Measurements from ENCODE around the gene CNTNAP2.

CNTNAP2 gene

DNA sequence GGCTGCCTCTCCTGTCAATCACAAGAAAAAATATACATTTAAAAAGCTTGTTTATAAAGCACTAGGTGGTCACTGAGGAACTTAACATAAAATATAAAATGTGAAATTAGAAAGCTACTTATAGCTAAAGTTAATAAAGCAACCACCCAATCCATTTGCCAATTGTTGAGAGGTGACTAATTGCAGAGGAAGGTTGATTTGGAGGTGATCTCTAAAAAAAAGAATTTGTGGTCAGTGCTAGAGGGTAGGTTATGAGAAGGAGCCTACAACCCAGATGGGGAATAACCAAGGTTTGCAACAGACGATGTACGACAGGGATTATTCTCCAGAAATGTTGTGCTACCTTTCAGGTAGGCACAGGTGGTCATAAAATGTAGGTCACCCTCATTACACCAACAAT lies 2029.7 kb downstream of the CNTNAP2 start:
- DNase-seq: no peak

DNA sequence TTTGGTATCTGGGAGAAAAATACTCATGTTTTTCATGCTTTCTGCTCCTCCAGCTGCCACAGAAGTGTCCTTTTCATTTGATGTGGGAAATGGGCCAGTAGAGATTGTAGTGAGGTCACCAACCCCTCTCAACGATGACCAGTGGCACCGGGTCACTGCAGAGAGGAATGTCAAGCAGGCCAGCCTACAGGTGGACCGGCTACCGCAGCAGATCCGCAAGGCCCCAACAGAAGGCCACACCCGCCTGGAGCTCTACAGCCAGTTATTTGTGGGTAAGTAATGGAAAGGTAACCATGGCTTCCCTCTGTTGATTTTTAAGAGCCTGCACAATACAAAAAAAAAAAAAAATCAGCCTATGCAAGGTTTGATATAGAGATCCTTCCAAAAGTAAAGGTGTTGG lies 2030.8 kb downstream of the CNTNAP2 start:
- DNase-seq: no peak

DNA sequence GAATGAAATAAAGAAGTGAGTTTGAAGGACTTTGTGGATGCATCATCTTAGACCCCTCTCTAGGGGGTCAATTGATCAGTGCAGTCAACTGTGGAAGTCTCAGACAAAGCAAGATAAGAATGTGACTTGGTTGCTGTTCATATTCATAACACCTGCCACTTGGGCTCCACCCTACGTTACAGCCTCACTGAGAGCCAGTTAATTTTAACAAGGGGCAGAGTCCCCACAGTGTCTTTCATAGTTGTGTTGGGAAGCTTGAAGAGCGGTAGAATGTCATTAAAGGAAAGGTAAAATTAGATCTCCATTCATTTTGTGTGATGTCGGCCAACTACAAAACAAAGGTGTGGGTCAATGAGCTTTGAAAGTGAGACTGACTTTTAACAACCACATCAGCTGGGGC lies 2031.9 kb downstream of the CNTNAP2 start:
- no peak for DNase-seq

DNA sequence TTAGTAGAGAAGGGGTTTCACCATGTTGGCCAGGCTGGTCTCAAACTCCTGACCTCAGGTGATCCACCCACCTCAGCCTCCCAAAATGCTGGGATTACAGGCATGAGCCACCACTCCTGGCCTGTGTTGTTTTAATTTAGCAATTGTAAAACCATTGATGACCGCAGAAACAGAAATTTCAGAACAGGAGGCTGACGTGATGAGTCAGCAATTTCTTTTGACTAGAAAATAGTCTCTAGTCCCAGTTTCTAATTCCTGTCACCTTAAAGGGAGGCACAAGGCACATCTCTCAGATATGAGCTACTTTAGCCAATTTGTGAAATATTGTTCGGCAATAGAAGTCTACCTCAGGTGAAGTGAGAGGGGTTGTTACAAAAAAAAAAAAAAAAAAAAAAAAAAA lies 2033.1 kb downstream of the CNTNAP2 start:
- no peak for DNase-seq

DNA sequence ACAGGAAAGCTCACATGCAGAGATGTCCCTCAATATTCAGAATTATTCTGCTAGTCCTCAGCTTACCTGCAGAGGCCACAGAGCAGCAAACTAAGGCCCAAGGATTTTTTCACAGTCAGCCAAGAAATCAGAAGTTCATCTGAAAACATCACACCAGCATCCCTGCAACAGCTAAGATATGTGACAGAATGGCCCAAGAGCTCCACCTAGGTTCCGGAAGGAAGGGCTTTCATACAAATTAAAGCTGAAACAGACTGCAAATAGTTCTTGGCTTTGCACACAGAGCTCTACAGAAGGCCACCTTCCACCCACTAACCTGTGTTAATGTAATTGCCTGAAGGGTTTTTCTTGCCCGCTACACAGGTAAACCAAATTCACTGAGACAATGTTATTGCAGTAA lies 2035.2 kb downstream of the CNTNAP2 start:
- no peak for DNase-seq

DNA sequence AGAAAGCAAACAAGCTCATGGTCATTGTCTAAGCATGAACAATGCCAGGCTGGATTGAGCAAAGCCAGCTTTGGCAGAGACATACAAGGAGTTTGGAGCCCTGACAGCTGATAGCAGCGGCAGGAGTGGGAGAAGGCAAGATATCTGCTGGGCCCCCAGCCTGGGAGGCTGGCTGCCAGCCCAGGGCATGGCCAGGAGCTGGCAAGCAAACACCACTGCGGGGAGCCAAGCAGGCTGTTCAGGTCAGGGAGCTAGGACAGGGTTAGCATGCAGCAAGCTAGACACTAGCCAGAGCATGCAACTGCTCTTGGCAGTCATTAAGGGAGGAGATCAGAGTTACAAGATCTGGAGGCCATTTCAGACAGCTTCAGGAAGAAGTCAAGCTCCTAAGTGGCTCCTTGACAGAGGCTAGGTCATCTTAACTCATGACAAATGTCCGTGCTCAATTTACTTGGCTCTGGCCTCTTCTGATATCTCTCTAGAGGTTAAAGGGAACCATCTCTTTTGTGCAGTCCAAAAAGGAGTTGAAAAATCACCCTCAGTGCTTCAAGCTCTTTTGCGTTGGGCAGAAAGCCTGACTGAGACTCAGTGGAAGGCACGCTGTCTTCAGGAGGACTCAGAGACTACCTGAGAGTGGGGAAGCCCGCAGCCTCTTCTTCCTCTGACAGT lies 2037.1 kb downstream of the CNTNAP2 start:
- no peak for DNase-seq

DNA sequence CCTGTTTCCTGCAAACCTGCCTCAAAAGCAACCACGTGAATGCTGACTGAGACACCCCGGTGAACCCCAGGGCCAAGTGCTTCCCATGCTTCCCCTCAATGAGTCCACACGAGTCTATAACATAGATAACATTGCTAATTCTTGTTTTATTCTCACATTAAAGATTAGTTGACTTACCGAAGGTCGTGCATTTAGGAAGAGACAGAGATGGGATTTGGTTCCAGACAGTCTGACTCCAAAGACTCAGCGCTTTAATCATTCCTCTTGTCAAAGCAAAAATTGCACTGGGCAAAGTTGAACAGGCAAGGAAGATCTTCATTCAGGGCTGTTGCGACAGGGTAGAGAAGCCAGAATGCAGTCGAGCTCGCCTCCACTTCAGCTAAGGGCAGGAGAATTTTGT lies 2038.4 kb downstream of the CNTNAP2 start:
- no peak for DNase-seq

DNA sequence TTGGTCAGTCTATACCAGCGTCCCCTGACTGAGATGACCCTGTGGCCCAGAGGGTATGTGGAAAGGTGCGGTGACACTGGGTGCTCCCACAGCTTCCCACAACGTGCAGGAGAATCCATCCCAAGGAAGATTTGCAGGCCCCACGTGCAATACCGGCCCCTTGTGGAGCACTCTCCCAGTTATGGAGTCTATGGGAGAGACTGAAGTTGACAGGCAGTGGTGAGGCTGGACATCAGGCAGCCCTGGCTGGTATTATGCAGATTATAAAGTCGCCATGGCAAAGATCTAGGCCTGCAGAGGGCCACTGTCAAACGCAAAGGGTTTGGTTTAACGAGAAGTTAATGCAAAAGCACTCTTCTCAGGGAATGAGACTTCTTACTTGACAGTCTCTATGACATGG lies 2039.2 kb downstream of the CNTNAP2 start:
- DNase-seq: no peak

DNA sequence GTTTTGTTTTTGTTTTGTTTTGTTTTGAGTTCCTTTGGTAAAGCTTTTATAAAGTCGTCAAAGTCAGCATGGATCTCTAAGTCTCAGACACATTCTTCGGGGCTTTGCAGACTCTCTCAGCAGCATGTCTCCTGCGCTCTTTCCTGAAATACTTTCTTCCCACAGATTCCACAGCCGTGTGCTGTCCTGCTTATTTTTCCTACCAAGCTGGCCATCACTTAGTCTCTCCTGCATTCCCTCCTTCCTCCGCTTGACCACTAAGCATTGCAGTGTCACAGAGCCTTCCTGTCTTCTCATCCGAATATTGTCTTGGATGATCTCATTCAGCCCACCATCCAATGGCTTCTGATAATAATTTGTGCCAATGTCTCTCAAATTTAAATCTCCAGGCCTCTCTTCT lies 2039.6 kb downstream of the CNTNAP2 start:
- no peak for DNase-seq

DNA sequence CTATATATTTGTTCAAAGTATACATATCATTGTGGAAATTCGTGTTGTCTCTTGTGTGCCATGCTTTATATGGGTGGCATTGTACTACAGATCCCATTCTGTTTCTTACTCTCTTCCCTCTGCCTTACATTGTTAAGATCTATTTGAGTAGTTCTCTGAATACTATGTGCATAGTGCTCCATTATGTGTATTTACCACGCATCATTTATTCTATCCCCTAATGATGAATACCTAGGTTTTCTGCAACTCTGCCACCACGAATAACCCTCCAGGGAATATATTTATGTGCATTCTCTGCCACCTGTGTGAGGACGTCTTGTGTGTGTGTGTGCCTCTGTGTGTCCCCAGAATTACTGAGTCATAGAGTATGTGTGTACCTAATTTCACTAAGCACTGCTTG lies 2042.7 kb downstream of the CNTNAP2 start:
- no peak for DNase-seq

DNA sequence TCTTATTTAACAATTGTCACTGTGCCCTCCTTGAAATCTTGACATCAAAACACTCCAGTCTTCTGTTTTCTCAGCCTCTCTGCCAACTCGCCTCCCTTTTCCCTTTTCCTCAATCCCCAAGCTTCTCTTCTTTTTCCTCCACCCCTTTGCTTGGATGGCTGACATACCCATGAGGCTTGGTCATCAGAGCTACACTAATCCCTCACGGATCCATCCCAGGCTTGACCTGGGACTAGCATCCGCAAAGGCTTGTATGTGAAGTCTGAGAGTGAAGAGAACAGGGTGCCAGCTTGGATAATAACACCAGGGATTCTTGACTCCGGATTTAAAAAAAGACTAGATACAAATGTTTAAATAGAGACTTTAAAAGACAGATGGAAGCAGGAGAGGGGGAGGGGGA lies 2045.2 kb downstream of the CNTNAP2 start:
- DNase-seq: no peak

DNA sequence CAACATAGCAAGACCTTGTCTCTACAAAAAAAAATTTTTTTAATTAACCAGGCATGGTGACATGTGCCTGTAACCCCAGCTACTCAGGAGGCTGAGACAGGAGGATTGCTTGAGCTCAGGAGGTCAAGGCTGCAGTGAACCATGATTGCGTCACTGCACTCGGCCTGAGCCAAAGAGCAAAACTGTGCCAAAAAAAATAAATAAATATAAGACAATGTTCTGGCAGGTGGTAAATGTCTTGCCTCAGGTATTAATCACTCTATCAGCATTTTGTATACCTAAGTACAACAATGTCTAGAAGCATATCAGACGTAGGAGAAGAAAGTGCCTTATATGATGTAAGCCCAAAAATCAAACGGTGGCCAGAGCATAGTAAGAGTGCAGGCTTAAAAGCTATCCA lies 2046.2 kb downstream of the CNTNAP2 start:
- DNase-seq: no peak

DNA sequence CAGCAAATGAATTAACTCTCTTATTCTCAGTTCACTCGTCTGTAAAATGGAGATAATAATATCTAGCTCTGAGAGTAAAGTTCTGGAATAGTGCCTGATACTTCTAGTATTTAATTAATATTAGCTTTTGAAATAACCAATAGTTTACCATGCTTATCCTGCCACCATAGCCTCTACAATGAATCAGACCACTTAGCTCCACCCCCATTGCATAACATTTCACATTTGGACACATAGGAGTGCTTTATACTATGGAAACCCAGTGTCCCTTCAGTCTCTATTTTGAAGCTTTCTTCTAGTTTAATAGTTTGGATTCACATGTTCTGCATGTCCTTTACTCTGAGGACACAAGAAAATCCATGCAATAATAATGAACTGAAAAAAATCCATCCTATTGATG lies 2046.6 kb downstream of the CNTNAP2 start:
- no peak for DNase-seq

DNA sequence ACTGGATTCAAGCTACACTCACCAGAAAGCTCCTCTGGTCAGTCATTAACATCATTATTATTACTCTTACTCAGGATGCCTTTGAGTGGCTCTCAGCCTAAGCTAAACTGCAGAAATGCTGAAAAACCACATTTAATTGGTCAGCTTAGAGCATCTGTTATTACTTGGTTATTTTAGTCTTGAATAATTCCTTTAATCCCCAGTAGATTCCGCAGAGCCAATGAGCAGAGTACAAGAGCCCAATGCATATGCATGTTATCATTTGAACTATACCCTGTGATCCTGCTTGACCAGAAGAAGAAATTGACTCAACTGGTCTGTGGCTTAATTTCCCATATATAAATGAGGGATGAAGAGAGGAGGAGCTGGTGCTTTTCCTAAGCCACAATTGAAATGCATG lies 2056.3 kb downstream of the CNTNAP2 start:
- DNase-seq: no peak

DNA sequence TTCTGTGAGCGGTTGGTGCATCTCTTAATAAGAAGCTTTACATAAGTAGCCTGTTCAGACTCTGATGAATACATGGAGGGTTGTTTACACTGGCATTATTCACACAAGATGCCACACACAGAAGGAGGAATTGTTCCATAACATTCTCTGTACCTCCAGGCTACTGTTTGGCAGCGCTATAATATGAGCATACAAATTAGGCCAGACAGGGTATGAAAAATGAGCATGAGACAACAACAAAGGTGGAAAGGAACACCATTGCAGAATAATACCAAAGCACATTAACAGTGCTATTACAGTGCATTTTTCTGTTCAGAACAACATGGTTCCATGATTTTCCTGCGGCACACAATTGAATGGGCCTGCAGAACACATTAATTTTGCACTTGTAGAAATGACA lies 2056.8 kb downstream of the CNTNAP2 start:
- no peak for DNase-seq

DNA sequence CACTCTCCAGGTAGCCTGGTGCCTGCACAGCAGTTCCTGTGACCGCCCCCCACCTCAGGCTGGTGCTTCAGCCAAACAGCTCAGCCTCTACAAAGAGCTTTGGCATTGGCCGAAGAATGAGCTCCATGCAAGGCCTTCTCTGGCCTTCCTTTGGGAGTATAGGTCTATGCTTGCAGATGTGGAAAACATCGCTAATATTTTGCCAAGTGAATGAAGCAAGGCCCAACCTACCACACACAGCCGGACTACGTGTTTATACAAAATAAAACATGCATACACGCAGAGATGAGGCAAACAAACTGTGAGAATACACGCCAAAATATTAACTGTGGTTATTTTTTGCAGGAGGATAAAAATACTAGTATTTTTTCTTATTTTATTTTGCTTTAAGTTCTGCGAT lies 2057.8 kb downstream of the CNTNAP2 start:
- DNase-seq: no peak

DNA sequence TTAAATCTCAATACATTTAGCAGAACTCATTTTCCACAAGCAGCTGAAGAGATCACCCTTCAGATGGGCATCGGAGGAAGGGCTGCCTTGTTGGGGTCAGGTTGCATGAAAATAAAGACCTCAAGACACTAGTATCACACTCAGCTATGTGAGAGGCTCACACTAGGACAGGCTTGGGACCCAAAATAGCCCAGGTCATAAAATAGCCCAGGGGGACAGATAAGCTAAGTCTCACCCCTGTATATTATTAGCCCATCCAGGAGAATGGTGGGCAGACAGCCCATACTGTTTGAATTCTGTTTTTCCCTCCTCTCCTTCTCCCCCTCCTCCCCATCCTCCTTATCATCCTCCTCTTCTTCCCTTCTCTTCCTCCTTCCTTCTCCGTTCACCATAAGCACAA lies 2058.9 kb downstream of the CNTNAP2 start:
- DNase-seq: no peak

DNA sequence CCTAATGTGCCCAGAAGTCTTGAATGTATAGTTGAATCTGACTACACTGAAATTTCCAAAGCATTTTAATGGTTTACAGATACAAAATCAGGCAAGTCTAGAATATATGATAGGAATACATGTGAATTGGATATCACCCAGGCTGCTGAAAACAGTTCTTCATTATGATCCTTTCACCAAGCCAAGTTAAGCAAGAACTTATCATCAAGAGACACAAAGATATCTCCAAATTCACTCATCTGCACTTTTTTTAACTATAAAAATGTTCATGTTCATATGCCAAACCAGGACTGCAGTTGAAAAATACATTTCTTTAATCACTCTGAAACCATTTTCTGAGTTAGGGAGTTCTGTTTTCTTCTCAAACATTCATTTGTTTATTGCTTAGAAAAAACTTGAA lies 2061.4 kb downstream of the CNTNAP2 start:
- no peak for DNase-seq

DNA sequence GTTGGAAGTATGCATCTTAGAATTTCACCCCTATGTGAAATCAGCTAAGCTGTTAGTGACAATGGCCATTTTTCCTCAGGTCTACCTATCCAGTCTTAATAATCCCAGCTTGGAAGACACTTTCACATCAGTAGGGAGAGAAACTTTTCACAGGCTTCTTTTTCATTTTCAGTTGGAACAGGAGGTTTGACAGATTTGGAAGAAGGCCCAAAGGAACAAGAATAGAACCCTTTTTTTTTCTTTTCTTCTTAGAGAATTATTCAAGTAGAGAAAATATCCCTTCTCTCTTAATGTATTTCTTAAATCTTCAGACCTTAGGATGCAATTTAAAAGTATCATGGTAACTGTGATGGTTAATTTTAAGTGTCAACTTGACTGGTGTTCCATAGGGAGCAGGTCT lies 2063.5 kb downstream of the CNTNAP2 start:
- DNase-seq: no peak

DNA sequence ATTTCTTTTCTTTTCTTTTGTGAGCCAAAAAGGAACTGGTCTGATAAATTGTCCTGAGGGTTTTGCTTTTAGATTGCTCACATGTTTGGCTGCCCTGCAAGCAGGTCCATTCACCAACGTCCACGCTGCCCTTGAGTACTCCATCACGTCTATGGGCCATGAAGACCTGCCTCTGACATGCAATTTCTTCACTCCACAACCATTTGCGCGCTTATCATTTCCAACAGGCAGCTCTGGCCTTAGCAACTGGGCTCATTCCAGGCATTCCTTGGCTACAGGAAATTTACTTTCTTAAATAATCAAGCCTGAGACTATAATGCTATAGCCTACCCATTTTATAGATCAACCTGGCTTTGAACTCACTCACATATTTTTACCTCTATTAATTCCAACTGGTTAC lies 2065.7 kb downstream of the CNTNAP2 start:
- no peak for DNase-seq

DNA sequence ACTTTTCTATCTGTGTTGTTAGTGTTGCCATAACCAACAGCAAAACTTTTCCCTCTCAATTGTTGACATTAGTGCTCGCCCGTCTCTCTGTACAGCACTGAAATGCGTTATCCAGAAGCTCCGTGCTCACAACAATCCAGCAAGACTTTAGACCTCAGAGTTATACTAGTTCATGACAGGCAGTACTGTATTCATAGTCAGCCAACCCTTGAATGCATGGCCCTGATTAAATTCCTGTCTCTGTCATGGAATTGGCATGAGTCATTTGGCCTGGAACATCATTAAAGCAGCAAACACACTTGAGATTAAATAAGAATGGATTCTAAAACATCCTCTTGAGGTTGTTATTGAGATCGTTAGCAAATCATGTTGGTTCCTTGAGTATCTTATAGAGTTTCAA lies 2068.4 kb downstream of the CNTNAP2 start:
- no peak for DNase-seq

DNA sequence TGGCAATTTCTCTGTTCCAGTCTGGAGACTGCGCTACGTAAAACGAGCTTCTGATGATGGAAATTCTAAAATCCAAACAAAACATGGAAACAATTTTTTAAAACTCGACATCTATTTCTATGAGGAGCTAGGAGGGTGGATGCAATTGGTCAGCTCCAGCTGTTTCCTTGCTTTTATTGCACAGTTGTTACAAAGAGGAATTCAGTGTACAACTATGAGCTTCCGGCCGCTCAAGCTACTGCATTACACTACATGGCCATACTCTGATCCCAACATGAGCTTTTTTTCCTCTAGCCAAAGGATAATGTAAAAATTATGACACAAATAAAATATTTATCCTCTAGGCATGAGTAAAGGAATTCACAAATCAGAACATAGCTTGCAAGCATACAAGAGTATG lies 2070.9 kb downstream of the CNTNAP2 start:
- DNase-seq: no peak

DNA sequence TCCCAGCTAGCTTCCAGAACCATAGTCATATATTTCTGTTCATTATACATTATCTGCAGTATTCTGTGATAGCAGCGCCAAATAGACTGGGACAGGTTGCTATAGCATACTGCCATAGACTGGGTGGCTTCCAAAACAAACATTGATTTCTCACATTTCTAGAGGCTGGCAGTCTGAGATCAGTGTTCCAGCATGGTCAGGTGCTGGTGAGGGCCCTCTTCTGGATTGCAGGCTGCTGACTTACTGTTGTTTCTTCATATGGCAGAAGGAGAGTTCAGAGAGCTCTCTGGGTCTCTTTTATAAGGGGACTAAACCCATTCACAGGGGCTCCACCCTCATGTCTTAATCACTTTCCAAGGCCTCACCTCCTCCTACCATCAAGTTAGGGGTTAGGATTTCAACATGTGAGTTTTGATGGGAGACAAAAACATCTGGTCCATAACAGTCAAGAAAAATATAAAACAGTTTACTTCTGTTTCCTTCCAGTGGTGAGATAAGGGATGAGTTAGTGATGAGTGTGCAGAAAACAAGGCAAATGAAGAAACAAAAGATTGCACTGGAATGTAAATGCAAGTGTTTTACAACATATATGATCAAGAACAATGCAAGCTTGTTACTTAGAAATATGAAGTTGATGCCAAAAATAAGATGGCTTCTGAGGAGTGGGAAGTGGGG lies 2074.9 kb downstream of the CNTNAP2 start:
- DNase-seq: no peak

DNA sequence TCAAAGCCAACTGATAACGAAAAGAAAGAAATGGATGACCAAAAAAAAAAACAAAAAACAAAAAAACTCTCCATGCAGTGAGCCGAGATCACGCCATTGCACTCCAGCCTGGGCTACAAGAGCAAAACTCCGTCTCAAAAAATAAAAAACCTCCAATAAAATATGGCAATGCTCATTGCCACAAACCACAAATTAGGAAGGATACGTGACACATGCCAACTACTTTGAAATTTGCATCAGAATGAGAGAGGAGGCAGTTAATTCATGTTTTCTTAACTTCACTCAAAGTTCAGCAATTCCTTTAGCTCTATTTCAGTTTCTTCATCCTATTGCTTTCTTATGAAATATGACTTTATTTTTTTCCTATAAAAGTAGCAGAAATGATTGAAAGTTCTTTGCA lies 2075.9 kb downstream of the CNTNAP2 start:
- peak in 1 of 2 experiments; percentile 2 for DNase-seq

DNA sequence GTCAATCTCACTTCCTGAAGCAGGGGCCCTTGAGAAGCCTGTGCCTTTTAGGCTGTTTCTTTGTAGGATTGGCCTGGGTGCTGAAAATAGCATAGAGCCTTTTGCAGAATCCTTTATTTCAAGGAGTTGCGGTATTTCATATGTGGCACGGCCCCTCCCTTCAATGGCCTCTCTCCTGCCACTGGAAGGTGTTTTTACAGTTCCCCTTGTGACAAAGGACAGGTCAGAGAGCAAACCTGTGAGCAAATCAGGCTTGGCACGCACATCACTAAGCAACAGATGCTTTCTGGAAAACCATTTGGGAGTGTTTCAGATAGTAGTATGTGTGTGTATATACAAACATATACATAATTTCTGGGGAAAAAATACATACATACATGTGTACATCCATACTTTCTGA lies 2085.4 kb downstream of the CNTNAP2 start:
- DNase-seq: no peak

Measured in Kasumi-1 (cell line).